Inferior parietal cortex (tissue), 1 donor: ENCODE results near the gene LAG3.

Experiments
- DNase-seq: peaks from one replicate; pipeline ENCODE4 v3.0.0-alpha.2; 2016; ENCODE audit errors: extremely low spot score

LAG3 gene

DNA sequence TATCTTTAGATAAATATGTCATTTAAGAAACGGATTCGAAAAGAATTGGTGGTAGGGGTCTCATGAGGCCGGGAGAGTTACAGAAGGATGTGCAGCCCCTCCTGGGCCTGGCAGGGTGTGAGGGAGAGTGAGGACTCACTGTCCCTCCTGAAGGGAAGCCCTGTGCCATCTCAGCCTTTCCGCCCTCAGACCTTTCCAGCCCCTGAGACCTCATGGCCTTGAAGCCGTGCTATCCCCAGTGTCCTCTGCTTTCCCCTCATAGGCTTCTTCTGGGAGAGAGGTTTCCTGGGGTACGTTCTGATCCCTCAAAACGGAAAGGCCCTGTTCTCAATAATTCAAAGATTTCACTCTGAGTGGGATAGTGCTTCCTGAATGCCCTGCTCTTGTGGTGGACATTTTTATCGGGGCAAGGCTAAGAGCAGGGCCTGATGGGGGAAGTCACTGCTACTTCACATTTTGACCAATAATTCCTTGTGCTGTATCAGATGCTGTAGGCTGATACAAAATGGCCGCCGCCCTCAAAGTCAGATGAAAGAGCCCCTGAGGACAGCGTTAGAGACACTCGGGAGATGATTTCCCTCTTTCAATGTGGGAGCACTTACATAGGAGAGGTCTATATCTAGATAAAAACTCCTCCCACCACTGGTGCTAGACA, 18.3 kb downstream of the LAG3 start:
- DNase-seq, result no peak

DNA sequence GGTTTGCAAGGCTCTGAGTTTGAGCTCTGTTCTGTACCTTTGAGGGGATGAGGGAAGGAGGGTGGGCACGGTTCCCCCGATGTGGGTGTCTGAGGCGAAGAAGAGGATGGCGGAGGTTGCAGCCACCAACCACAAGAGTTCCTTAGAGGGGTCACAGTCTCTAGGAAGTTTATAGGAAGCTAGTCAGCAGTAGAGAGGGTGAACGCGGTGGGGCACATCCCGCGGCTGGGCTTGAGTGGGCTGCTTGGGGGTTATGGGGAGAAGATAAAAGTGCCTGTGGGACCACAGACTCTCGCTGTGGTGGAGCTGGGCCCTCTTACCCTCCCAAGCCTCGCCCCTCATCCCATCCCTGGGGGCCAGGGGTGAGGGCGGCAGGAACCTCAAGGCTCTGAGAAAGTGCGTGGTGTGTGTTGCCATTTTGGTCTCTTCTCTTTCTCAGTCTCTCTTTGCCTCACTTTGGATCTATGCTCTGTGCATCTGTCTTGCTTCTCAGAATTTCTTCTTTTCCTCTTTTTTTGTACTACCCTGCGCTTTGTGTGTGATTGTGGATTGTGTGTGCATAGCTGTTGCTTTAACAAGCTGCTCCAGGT, 19.7 kb downstream of the LAG3 start:
- DNase-seq, result no peak

DNA sequence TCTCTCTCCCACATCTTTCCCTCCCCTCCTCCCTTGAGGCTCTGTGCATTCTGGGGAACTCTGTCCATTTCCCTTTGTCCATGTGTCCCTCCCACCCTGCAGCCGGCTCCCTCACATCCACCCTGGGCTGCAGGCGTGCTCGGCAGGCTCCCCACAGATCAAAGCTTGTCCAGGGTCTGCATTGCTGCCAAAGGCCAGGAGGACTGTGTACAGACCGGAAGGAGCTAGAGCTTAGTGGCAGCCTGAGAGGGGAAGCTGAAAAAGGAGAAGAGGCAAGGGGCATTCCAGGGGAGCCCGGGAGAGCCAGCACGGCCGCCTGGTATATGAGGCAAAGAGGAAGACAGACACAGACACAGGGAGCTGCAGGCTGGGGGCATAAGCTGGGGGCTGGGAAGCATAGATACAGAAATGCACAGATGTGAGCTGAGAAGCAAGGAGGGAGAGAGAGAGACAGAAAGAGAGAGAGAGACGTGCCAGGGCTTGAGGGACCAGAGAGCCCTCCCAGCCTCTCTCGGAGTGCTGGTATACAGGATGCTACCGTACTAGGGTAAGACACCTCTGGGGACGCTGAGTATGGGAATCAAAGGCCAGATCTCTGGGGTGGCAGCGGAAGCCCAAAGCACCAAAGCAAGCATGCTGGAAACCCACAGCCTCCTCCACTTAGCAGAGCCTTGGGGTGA, 20.3 kb downstream of the LAG3 start:
- no peak for DNase-seq

DNA sequence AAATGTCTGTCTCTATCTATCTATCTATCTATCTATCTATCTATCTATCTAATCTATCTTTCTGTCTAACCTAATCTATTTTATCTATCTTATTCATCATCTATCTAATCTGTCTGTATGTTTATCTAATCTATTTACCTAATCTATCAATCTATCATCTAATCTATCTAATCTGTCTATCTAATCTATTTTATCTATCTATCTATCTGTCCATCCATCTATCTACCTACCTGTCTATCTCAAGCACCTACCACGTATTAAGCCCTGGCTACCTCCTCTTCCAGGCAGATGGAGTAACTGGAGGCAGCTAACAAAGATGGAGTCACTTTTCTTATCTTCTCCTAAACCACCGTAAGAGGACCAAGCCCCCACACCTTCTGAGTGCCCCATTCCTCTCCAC, 22.8 kb downstream of the LAG3 start:
- DNase-seq, result no peak

DNA sequence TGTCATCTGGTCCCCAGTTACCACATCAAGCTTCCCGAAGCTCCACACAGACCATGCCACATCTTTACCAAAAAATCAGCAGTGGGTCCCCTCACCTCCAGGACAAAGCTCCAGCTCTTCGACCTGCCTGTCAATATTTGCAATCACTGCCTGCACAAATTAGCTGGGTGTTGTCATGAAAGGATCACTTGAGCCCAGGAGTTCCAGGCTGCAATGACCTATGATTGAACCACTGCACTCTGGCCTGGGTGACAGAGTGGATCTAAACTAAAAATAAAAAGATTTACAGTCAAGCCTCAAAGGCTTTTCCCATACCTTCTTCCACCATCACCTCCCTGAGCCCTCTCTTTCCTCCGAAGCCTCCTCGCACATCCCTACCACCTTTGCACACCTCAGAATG, 24.3 kb downstream of the LAG3 start:
- DNase-seq, result no peak

DNA sequence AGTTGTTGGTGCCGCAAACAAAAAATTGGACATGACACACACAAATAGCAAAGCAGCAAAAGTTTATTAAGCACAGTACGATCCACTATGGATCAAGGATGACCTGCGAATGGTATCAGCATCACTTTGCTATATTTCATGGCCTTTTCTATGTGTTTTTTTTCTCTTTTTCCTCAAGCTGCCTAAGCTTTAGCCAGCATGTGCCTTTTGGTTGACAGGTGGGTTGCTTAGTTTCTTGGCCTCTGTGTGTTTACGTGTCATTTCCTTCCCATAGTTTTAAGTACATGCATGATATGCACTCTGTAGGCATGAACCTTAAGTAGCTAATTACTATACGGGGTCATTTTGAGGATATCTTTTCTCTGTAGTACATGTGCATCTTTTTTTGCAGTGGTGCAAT, 26.8 kb downstream of the LAG3 start:
- no peak for DNase-seq

DNA sequence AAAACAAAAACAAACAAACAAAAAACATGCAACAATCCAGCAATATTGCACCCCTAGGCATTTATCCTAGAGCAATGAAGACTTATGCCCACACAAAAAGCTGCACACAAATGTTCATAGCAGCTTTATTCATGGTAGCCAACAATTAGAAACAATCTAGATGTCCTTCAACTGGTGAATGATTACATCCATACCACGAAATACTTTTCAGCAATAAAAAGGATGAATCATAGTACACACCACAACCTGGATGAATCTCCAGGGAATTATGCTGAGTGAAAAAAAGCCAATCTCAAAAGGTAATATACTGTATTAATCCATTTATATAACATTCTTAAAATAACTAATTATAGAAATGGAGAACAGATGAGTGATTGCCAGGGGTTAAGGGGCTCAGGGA, 34.9 kb downstream of the LAG3 start:
- DNase-seq, result no peak

DNA sequence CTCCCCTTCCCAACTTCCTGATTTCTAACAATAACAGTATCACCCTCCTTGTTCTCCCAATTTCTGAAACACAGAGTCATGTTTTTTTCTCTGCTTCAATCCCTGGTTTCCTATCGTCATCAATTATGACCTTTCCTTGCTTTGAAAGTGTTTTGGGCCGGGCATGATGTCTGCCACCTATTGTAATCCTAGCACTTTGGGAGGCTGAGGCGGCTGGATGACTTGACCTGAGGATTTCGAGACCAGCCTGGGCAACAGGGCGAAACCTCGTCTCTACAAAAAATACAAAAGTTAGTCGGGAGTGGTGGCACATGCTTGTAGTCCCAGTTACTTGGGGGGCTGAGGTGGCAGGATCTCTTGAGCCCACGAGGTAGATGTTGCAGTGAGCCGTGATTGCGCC, 36.7 kb downstream of the LAG3 start:
- no peak for DNase-seq

DNA sequence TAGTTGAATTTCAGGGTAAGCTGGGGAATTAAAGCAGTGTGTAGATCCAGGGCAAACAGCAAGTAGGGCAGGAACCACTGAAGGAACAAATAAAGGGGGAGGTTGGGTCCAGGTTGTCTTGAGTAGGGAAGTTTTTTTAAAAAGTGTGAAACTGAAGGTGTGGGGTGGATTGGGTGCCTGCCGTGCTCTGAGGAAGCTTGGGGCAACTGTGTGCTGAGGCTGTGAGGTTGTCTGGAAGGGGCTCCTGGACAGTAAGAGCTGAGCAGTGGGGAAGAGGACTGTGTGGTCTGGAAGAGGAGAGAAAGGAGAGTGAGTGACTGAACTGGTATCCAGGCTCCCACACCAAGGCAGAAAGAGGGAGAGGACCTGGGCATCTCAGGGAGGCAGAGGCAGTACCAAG, 38.4 kb downstream of the LAG3 start:
- no peak for DNase-seq

DNA sequence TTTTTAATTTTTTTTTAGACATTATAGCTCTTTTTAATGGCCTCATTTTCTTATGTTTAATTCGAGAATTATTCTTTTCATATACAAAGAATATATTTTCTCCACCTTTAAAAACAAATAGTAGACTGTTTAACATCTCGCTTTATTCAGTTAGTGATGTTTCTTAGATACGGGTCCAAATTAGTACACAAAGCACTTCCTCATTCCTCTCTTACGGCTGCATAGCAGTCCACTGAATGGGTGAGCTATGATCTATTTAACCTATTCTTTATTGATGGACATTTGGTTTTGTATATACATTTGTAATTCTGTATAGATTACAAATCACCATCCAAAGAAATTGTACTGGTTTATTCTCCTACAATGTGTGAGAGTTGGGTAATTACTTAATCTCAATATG, 41.0 kb downstream of the LAG3 start:
- no peak for DNase-seq

DNA sequence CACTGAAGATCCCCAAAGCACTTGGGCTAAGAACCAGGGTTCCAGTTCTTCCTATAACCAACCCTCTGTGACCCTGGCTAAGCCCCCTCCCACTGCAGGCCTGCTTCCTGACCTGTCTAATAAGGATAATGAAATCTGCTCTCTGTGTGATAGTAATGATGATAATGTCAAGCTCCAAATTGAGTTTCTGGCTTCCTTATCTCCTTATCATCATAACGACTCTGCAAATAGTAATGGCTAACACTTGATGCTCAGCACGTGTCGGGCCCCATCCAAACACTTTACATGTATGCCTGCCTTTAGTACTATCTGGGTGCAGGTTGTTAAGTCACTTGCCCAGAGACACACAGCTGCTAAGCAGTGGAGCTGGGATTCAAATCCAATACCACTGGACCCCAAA, 44.3 kb downstream of the LAG3 start:
- DNase-seq, result no peak

DNA sequence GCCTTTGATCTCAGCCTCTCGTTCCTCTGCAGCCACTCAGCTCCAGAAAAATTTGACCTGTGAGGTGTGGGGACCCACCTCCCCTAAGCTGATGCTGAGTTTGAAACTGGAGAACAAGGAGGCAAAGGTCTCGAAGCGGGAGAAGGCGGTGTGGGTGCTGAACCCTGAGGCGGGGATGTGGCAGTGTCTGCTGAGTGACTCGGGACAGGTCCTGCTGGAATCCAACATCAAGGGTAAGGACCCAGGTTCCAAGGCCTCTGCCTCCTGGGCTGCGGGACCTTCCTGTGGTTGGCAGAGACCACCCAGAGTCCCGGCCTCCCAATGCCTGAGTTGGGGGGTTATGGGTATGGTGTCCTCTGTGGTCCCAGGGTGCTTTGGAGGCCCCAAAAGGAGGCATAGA, 44.8 kb downstream of the LAG3 start:
- DNase-seq, result no peak

DNA sequence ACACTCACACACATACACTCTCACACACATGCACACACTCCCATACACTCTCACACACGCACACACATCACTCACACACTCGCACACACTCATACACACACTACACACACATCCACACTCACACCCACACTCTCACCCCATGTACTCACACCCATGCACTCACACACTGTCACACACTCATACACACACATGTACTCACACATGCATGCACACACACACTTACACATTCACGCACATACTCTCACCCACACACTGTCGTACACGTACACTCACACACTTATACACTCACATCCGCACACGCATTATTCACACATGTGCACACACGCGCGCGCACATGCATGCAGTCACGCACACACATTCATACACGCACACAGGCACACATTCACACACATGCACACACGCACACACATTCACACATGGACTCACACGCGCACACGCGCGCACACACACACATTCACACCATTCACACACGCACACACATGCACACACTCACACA, 45.4 kb downstream of the LAG3 start:
- no peak for DNase-seq

DNA sequence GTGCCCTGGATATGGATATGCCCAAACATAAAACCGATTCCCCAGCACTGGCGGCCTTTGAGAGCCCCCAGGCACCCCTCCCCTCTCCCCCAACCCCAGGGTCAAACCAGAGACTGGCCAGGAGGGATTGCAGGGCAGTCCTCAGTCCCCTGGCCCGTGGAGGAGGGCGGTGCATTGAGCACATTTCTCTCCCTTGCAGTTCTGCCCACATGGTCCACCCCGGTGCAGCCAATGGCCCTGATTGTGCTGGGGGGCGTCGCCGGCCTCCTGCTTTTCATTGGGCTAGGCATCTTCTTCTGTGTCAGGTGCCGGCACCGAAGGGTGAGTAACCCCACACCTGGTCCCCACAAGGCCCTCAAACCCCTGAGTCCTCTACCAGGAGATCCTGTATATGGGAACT, 45.9 kb downstream of the LAG3 start:
- no peak for DNase-seq

DNA sequence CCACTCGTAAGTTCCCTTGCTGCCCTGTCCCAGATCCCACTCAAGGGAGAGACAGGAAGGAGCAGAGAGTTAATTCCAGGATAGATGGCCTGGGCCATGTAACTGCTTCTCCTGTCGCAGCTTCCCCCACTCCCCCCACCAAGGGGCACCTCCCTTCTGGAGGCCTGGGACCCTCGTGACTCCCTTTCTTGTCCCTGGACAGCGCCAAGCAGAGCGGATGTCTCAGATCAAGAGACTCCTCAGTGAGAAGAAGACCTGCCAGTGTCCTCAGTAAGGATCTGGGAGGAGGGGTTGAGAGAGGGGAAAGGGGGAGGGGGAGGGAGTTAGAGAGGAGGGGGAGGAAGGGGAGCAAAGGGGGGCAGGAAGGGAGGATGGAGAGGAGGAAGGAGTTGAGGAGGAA, 46.3 kb downstream of the LAG3 start:
- no peak for DNase-seq

DNA sequence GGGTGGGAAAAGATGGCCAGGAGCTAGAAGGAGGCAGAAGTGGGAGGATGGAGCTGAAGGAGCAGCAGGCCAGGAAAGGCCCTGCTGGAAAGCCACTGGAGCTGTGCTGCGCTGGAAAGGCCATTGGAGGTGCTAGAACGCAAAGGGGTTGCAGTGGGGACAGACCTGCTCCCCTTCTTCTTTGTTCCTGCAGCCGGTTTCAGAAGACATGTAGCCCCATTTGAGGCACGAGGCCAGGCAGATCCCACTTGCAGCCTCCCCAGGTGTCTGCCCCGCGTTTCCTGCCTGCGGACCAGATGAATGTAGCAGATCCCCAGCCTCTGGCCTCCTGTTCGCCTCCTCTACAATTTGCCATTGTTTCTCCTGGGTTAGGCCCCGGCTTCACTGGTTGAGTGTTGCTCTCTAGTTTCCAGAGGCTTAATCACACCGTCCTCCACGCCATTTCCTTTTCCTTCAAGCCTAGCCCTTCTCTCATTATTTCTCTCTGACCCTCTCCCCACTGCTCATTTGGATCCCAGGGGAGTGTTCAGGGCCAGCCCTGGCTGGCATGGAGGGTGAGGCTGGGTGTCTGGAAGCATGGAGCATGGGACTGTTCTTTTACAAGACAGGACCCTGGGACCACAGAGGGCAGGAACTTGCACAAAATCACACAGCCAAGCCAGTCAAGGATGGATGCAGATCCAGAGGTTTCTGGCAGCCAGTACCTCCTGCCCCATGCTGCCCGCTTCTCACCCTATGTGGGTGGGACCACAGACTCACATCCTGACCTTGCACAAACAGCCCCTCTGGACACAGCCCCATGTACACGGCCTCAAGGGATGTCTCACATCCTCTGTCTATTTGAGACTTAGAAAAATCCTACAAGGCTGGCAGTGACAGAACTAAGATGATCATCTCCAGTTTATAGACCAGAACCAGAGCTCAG, 47.0 kb downstream of the LAG3 start:
- DNase-seq, result no peak

DNA sequence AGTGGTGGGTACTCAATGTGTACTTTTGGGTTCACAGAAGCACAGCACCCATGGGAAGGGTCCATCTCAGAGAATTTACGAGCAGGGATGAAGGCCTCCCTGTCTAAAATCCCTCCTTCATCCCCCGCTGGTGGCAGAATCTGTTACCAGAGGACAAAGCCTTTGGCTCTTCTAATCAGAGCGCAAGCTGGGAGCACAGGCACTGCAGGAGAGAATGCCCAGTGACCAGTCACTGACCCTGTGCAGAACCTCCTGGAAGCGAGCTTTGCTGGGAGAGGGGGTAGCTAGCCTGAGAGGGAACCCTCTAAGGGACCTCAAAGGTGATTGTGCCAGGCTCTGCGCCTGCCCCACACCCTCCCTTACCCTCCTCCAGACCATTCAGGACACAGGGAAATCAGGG, 47.8 kb downstream of the LAG3 start:
- no peak for DNase-seq

DNA sequence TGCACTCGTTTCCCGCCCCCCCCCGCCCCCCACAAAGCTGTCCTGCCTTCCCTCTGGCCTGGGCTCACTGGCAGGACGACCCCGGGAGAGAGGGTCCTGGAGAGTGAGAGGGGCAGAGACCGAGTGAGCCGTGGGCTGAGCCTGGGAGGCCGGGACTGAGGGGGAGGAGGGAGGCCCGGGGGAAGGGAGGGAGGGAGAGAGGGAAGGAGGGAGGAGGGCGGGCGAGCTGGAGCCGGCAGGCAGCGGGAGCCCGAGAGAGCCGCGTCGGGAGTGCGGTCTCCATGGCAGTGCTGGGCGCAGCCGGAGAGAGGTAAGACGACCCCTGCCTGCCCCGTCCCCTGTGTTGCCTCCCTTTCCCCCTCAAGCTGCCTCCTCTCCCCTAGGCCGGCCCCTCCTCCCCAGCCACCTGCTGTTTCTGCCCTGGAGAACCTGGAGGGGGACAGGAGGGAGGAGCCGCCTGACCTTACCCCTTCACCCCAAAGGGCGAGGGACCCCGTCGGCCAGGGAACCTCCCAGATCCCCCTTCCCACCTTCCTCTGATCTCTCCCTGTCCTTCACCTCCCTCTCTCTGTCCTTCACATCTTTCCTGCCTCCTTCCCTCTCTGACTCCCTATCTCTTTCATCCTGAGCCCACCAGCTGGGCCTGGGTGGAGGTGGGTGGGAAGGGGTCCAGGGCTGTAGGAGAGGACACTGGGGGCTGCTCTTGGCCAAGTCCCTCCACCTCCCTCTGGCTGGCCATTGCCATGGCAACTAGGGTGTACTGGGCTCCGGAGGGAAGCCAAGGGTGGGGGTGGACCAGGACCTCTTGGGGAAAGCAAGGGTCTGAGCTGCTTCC, 49.5 kb downstream of the LAG3 start, which contains the start of gene GPR162:
Gene GPR162 (plus strand): TSS at position 231 of the 835 bp plus-strand sequence. CDS start 2,078 bp downstream, outside the sequence.
- no peak for DNase-seq

DNA sequence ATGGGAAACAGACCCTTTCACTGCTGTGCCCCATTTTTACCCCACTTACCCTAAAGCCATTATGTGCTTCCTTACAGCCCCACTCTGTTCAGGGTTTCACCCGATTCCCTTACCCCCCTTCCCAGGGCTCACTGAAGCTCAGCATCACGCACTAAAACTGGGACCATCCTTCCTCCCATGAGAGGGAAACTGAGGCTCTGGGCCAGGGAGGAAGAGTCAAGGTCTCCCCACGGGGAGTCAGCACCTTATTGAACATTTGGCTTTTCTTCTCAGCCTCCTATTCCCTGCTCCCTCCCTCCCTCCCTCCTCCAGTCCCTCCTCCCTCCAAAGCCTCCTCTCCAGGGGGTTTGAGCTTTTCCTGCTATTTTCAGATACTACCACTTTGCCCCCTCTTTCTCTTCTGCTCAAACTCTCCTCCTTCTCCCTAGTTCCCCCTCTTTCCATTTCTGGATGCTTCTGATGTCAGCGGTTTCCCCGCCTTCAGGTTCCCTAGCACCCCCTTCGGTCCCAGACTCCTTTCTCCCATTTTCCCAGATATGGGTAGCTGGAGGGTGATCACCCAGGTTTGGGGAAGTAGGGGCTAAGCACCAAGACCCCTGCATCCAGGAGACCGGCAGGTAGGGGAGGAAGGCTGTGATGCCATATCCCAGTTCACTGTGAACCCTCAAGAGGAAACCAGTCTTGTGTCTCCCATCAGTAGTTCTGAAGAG, 50.3 kb downstream of the LAG3 start:
- DNase-seq, result no peak
